SIG-M5 (cell line): ENCODE measurements around the gene PUM1.
"Not testable (repeated sequence)": the region's sequence is repeated elsewhere in the genome, so short reads cannot be mapped to it uniquely, and the experiment has no call there.

Experiments
- DNase-seq: peaks from one replicate; lab custom pipeline; 2025; lab: John Stamatoyannopoulos, UW

PUM1 gene

DNA sequence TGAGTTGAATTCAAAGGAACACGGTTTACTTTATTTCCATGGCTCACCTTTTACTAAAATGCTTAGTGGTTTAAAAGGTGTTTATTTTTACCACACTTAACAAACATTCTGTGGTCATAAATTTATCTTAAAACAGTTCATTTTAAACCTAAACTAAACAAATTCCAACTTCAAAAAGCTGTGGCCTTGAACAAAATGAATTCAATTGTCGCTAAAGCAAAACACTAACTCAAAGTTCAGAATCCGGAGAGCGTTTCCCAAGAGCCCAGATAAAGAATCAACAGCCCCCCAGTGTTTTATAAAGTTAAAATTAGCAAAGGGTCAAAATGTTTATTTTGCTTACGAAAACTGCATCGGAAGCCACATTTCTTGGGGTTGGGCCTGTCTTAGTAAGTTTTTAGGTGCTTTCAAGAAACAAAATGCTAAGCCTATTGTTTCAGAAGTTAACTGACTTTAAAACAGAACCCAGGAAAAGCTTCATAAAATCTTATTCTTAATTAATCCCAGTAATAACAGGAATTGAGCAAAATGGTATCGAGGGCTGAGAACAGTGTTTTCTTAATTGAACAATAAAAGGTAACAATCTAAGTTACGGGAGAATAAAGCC is 1.3 kb downstream of the PUM1 start:
- DNase-seq, result no peak

DNA sequence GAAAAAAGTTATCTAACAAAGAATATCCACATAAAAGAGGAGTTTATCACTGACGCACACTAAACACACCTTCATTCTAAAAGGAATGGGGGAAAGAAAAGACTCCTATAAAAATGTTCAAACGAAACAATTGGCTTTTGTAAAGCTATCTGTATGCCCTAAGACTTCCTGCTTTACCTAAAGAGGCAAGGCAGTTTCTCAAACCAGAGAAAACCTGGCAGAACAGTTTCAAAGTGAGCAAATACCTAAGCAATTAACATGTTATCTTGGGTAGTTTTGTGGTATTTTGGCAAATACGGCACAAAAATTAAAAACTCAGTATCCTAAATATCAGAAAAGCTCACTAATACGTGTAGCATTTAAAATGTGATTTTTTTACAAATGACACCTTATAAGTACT is 1.9 kb downstream of the PUM1 start:
- DNase-seq, result no peak

- DNase-seq, result no peak
These were observed 2.6 kb downstream of the PUM1 start for GRCh38 chr1:31062867-31063380.

GRCh38 chr1:31062162-31062866 is 3.2 kb downstream of the PUM1 start:
- not testable (repeated sequence) for DNase-seq

GRCh38 chr1:31058012-31058411 is 7.5 kb downstream of the PUM1 start:
- no peak for DNase-seq

GRCh38 chr1:31055953-31056352 is 9.6 kb downstream of the PUM1 start:
- DNase-seq, result no peak

DNA sequence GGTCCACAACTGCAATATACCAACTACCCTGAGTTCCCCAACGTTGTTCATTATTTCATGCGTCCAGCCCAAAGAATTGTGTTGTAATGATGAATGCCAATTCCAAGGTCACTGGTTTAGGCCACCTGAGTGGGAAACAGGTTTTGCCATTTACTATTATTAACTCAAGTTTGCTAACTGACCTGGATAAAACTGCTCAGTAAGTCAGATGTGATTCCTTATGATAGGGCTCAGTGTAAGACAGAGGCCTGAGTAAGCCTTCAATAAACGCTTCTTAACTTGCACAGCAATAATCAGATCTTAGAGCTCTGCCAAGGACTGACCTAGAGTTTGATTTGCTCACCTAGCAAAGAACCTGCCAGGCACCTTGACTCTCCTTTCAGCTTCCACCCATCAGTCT is 10.0 kb downstream of the PUM1 start:
- DNase-seq, result no peak

DNA sequence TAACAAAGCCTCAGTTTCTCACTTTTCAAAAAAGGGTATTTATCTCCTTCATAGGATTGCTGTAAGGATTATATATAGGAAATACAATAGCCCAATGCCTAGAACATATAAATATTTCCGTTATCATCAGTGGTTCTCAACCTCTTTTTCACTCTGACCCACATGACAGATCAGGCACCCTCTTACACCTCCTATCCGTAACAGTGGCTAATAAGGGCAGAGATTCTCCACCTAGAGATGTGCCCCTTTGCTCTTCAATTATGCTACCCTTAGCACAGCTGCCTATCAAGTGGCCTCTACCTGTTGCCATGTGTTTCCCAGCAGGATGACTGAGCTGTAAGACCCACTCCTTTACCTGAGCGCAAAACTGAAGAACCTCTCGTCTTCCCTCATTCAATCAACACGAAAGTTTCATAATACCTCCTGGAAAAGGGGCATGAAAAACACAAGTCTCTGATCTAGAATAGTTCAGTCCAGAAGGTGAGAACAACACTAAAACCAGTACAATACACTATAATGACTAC is 10.5 kb downstream of the PUM1 start:
- DNase-seq, result no peak

DNA sequence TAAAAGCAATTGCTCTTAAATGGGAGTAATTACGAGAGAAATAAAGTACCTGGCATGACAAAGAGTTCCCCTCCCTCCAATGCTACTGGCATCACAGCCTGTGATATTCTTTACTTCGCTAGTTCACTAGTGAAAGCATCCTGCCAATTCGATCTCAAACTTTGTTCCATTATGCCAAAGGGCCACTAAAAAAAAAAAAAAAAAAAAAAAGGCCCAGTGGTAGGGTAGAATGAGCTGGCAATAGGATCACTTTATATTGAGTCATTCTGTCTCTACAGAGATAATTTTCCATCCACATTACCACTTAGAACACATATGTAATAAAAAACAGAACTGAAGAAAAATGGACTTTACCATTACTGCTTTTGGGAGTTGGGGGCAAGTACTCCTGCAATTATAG is 11.2 kb downstream of the PUM1 start:
- DNase-seq, result no peak

- DNase-seq, result not testable (repeated sequence)
These were observed 12.9 kb downstream of the PUM1 start for GRCh38 chr1:31052613-31053012.

DNA sequence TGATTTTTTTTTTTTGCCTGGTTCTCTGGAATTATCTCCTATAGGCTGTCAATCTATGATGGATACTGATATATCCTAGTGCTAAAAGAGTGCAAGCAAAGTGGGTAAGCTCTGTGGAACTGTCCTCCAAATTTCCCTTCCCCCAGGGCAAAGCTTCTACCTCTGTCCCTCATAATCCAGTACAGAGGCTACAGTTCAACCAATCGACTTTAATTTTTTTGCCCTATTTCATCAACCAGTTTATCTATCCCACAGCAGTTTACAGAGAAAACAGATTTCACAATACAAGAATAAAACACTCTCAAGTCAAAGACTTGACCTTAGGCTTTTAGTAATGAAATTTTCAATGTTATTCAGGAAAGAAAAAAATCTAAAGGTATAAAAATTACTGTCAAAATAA is 13.9 kb downstream of the PUM1 start:
- DNase-seq, result no peak

DNA sequence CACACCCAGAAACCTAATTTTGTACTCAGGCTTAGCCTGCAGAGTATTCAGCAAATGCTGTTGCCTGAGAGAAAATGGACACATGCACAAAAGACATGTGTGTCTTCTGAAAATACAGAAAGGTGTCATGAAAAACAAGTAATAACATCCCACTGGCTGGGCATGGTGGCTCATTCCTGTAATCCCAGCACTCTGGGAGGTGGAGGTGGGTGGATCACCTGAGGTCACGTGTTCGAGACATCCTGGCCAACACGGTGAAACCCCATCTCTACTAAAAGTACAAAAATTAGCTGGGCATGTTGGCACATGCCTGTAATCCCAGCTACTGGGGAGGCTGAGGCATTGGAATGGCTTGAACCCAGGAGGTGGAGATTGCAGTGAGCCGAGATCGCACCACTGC is 18.0 kb downstream of the PUM1 start:
- DNase-seq, result not testable (repeated sequence)

GRCh38 chr1:31043631-31044030 is 21.9 kb downstream of the PUM1 start:
- no peak for DNase-seq

DNA sequence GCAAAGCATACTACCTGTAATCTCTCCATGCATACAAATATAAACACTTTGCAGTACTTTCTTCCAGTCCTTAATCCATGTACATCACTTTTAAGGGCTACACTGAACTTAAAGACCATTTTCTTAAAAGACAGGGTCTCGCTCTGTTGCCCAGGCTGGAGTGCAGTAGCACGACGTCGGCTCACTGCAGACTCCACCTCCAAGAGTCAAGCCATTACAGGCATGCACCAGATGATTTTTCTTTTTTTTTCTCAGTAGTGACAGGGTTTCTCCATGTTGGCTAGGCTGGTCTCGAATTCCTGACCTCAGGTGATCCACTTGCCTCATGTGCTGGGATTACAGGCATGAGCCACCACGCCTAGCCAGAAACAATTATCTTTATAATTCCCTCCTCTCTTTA is 22.9 kb downstream of the PUM1 start:
- no peak for DNase-seq

- no peak for DNase-seq
These were observed 24.0 kb downstream of the PUM1 start for GRCh38 chr1:31041529-31041928.

DNA sequence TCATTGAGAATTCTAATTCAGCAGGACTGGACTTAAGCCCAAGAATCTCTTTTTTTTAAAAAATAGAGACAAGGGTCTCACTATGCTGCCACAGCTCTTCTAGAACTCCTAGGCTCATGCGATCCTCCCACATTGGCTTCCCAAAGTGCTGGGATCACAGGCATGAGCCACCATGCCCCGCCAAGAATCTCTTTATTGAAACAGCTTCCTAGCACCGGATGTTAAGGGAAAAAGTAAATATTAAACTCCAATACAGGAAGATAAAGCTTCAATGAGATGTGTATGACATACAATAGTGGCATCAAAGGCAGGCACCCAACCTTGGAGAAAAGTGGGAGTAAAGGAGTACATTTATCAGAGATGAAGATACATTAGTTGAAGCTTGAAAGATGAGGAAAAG is 25.5 kb downstream of the PUM1 start:
- DNase-seq, result no peak

DNA sequence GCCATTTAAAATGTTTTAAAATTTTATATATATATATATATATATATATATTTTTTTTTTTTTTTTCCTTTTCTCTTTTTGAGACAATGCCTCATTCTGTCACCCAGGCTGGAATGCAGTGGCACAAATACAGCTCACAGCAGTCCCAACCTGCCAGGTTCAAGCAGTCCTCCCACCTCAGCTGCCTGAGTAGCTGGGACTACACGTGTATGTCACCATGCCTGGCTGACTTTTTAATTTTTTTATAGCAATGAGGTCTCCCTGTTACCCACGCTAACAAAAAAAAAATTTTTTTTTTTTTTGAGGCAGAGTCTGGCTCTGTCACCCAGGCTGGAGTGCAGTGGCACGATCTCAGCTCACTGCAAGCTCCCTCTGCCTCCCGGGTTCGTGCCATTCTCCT is 26.6 kb downstream of the PUM1 start:
- not testable (repeated sequence) for DNase-seq

DNA sequence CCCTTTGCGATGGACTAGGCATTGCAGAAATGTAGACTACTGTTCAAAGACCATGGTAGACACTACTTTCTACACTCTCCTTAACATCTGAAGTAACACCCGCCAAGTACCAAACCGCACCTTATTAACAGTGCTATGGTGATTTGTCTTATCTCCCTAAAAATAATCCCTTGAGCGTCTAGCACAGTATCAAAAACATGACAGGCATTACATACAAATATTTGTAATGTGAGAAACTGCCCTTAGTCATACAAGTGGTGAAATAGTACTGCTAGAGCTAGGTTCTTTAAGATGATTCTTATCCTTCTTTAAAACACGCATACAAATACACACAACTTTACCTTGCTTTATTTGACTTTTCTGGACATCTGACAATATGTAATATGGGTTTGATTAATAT is 27.2 kb downstream of the PUM1 start:
- no peak for DNase-seq

DNA sequence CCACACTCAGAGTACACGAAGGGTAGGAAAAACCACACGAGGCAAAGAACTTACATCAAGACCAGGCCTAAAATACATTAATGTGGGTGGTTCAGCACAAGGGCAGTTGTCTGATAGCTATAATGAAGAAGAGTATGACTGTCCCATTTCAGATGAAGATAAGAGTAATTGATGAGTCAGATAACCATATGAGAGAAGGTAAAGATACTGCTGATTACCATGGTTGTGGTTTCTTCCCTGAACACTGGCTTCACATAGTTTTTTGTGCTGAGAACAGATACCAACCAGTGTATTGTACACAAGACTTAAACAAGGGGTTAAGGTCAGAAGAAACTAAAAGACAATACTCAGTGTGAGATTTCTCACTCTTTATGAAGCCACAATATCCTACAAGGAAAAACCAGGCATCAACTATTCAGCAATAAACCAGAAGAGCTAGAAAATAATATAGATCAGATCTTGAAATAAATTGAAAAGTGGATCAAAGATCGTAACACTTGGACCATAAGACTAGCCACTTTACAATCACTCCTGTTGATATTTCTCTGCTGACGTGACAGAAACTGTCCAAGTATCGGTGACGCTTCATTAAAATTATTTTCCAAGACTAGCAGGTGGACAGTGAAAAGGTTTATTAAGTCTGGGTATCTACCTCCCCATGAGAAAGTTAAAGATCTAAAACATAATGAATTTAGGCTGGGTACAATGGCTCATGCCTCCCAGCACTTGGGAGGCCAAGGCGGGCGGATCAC is 28.6 kb downstream of the PUM1 start:
- no peak for DNase-seq

DNA sequence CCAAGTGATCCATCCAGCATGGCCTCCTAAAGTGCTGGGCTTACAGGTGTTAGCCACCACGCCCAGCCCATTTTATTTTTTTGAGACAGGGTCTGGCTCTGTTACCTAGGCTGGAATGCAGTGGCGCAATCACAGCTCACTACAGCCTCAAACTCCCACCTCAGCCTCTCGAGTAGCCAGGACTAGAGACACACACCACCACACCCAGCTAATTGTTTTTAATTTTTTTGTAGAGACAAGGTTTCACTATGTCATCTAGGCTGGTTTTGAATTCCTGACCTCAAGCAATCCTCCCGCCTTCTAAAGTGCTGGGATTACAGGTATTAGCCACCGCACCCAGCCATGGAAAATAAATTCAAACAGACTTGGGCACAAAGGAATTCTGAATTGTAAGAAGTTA is 31.9 kb downstream of the PUM1 start:
- DNase-seq, result no peak

- DNase-seq, result no peak
These were observed 33.3 kb downstream of the PUM1 start for GRCh38 chr1:31032266-31032665.

- DNase-seq, result no peak
These were observed 34.0 kb downstream of the PUM1 start for GRCh38 chr1:31031330-31032143.
